Measurements from ENCODE around the gene SLC1A7.

SLC1A7 gene

GRCh38 chr1:53183095-53183990 lies 40.9 kb upstream of the SLC1A7 start:
- no peak overlapping the region for H3K27ac ChIP-seq
- TF ChIP-seq CTCF (conservative IDR thresholded peaks at IDR 0.05): no peak

- no peak for TF ChIP-seq CTCF (conservative IDR thresholded peaks at IDR 0.05)
- H3K27ac ChIP-seq: no peak overlapping the region
These were observed 40.3 kb upstream of the SLC1A7 start for GRCh38 chr1:53182716-53183094.

GRCh38 chr1:53182111-53182593 lies 39.7 kb upstream of the SLC1A7 start:
- peak; percentile 88 for TF ChIP-seq CTCF (conservative IDR thresholded peaks at IDR 0.05)
- no peak overlapping the region for H3K27ac ChIP-seq

GRCh38 chr1:53180951-53181350 lies 38.5 kb upstream of the SLC1A7 start:
- H3K27ac ChIP-seq: no peak overlapping the region
- no peak for TF ChIP-seq CTCF (conservative IDR thresholded peaks at IDR 0.05)

GRCh38 chr1:53180226-53180625 lies 37.8 kb upstream of the SLC1A7 start:
- no peak overlapping the region for H3K27ac ChIP-seq
- no peak for TF ChIP-seq CTCF (conservative IDR thresholded peaks at IDR 0.05)

GRCh38 chr1:53176452-53177208 lies 34.2 kb upstream of the SLC1A7 start:
- H3K27ac ChIP-seq: peak overlapping the region; percentile 79
- peak; percentile 89 for TF ChIP-seq CTCF (conservative IDR thresholded peaks at IDR 0.05)
